Fibroblast of pulmonary artery (primary cell): ENCODE data around the gene RCC2.
"Not testable (repeated sequence)": the region's sequence is repeated elsewhere in the genome, so short reads cannot be mapped to it uniquely, and the experiment has no call there.

ENCODE experiments used
- DNase-seq: peaks from one replicate; pipeline ENCODE4 v3.0.0-alpha.2; 2010; ENCODE audit warnings: low read depth
- H3K4me3 ChIP-seq: replicated peaks from 2 replicates; pipeline ENCODE4 v1.5.1; 2011; ENCODE audit warnings: low read depth, mild to moderate bottlenecking, control low read depth, low read length, moderate library complexity
- CTCF ChIP-seq: IDR thresholded peaks from 2 replicates; pipeline ENCODE4 v1.5.1; 2011; ENCODE audit warnings: mild to moderate bottlenecking, control low read depth, low read length, inconsistent platforms; ENCODE audit errors: missing control alignments

Gene RCC2

GRCh38 chr1:17439250-17440073 lies at the start of gene RCC2:
Gene RCC2, minus strand, starts transcription at chr1:17439677. Its CDS starts 1,163 bp downstream, at chr1:17438514.
- peak within 1 kb of the TSS; percentile 87 for H3K4me3 ChIP-seq
- peak; percentile 77 for DNase-seq
- TF ChIP-seq CTCF: no peak

GRCh38 chr1:17486242-17486641 lies 46.8 kb upstream of the RCC2 start:
- no peak for DNase-seq
- no peak for TF ChIP-seq CTCF
- H3K4me3 ChIP-seq: no peak overlapping the region

DNA sequence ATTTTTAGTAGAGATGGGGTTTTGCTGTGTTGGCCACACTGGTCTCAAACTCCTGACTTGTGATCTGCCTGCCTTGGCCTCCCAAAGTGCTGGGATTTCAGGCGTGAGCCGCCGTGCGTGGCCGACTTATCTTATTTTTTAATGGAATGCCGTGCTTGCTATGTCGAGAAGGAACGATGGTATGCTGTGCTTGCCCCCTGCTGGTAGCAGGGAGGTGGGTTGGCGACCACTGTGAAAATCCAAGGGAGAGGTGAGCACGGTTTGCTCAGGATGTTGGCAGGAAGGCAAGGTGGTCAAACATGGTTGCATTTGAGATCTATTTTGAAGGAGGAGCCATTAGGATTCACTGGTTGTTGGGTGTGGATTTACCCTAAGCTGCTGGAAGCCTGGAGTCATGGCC lies 45.8 kb upstream of the RCC2 start:
- DNase-seq: peak; percentile 41
- no peak overlapping the region for H3K4me3 ChIP-seq
- TF ChIP-seq CTCF: peak; percentile 50

- not testable (repeated sequence) for DNase-seq
Observed at GRCh38 chr1:17481981-17482380, 42.5 kb upstream of the RCC2 start.

DNA sequence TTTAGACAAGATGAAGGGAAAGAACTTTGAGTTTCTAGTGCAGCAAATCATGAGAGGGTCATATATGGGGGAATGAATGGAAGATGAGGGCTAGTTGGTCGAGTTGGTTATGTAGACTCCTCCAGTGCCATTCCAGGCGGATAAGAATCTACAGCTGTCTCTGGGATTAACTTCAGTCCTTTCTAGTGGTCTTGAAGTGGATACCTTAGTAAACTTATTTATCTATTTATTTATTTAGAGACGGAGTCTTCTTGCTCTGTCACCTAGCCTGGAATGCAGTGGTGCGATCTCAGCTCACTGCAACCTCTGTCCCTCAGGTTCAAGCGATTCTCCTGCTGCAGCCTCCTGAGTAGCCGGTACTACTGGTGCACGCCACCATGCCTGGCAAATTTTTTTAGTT lies 41.4 kb upstream of the RCC2 start:
- no peak for TF ChIP-seq CTCF
- H3K4me3 ChIP-seq: no peak overlapping the region
- DNase-seq: no peak

More at GRCh38 chr1:17481981-17482380, 42.5 kb upstream of the RCC2 start:
- not testable (repeated sequence) for H3K4me3 ChIP-seq

GRCh38 chr1:17475752-17476151 lies 36.3 kb upstream of the RCC2 start:
- H3K4me3 ChIP-seq: no peak overlapping the region
- peak; percentile 81 for DNase-seq
- TF ChIP-seq CTCF: no peak

GRCh38 chr1:17474836-17475555 lies 35.5 kb upstream of the RCC2 start:
- not testable (repeated sequence) for H3K4me3 ChIP-seq, DNase-seq

DNA sequence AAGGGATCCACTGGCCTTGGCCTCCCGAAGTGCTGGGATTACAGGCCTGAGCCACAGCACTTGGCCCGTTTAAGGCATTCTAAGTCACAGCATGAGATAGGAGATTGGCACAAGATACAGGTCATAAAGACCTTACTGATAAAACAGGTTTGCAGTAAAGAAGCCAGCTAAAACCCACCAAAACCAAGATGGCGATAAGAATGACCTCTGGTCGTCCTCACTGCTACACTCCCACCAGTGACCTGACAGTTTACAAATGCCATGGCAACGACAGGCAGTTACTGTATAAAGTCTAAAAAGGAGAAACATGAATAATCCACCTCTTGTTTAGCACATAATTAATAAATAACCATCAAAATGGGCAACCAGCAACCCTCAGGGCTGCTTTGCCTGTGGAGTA lies 33.3 kb upstream of the RCC2 start:
- DNase-seq: no peak
- TF ChIP-seq CTCF: no peak
- H3K4me3 ChIP-seq: no peak overlapping the region
